ENCODE data around the gene LIPG. TPM values are rescaled to one million over a fixed set of nuclear protein-coding genes. Genes with fewer than 3 reads are reported as not detected.

The LIPG gene
- total and polyA plus RNA-seq, 2 donors from 2014 or later, result 4.8 to 50.9 TPM

DNA sequence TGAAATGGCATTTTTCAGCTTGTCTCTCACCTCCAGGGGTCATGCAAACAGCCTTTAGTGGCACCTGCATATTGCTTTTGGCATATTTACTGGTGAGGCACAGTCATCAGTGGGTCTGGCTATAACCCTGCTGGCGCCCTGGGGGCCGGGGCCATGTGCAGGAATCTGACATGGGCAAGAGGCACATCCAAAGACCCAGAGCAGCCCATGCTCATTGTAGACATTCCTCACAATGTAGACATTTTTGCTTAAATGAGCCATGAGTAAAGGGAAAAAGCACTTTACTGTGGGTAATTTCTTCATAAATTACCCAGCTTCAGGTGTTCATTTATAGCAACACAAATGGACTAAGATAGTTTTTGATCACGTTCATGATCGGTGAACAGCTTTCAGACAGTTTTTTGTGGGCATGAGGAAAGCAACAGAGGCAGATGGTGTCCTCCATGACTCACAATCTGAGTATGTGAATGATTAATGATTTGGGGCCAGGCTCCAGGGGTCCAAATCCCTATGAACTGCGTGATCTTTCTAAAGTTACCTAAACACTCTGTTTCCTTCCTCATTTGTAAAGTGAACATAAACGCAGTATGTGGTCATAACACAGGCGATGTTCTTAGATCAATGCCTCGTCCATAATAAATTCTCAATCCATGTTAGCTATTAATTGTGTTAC, 85.8 kb downstream of the LIPG start:
- intact Hi-C loops (cut with DNase I), result no loop called here
- FAIRE-seq (no peak), DNase-seq (no peak)
- TF ChIP-seq, protein P1, sequence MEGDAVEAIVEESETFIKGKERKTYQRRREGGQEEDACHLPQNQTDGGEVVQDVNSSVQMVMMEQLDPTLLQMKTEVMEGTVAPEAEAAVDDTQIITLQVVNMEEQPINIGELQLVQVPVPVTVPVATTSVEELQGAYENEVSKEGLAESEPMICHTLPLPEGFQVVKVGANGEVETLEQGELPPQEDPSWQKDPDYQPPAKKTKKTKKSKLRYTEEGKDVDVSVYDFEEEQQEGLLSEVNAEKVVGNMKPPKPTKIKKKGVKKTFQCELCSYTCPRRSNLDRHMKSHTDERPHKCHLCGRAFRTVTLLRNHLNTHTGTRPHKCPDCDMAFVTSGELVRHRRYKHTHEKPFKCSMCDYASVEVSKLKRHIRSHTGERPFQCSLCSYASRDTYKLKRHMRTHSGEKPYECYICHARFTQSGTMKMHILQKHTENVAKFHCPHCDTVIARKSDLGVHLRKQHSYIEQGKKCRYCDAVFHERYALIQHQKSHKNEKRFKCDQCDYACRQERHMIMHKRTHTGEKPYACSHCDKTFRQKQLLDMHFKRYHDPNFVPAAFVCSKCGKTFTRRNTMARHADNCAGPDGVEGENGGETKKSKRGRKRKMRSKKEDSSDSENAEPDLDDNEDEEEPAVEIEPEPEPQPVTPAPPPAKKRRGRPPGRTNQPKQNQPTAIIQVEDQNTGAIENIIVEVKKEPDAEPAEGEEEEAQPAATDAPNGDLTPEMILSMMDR (IDR thresholded peaks at IDR 0.05; ENCODE audit: borderline replicate concordance, extremely low read depth, insufficient read depth), result no peak
- no peak overlapping the region for H3K9ac ChIP-seq (ENCODE audit: low read length in 3 of 3)
- H3K36me3 ChIP-seq (ENCODE audit: control insufficient read depth in 2 of 3, insufficient read depth in 3 of 3, low read length in 3 of 3), result no peaks in the 10 kb centered on the region
- H3K27me3 ChIP-seq (ENCODE audit: control insufficient read depth, insufficient read depth, low read length), result no peaks in the 10 kb centered on the region
- H3K9me3 ChIP-seq (ENCODE audit: control insufficient read depth in 2 of 3, insufficient read depth in 1 of 3, low read length in 3 of 3), result no peaks in the 10 kb centered on the region
- H3K27ac ChIP-seq (ENCODE audit: low read depth in 2 of 2, low read length in 2 of 2), result no peak overlapping the region
- H3K4me3 ChIP-seq (ENCODE audit: low read length in 3 of 3), result no peak overlapping the region
- H3K4me1 ChIP-seq (ENCODE audit: control insufficient read depth in 2 of 3, insufficient read depth in 2 of 3, low read depth in 1 of 3, low read length in 3 of 3), result peaks cover 0 to 11% (median 4%) of the 10 kb centered on the region in 3 donors

DNA sequence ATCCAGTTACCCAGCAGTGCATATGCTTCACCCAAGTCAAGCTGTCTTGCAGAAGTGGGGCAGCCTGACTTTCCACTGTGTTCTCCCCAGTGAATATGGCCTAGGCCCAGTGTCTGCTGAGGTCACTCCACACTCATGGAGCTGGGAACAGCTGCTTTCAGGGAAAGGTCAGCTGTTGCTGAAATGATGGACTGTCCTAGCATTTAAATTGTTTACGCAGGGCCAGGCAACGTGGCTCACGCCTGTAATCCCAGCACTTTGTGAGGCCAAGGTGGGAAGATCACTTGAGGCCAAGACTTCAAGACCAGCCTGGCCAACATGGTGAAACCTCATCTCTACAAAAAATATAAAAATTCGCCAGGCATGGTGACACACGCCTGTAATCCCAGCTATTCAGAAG, 86.5 kb downstream of the LIPG start:
- intact Hi-C loops (cut with DNase I), result no loop called here
- FAIRE-seq (no peak), DNase-seq (no peak)
- no peaks in the 10 kb centered on the region for H3K36me3 ChIP-seq (ENCODE audit: control insufficient read depth in 2 of 3, insufficient read depth in 3 of 3, low read length in 3 of 3)
- TF ChIP-seq, protein P1 (IDR thresholded peaks at IDR 0.05; ENCODE audit: borderline replicate concordance, extremely low read depth, insufficient read depth), result no peak
- H3K27me3 ChIP-seq (ENCODE audit: control insufficient read depth, insufficient read depth, low read length), result no peaks in the 10 kb centered on the region
- H3K9me3 ChIP-seq (ENCODE audit: control insufficient read depth in 2 of 3, insufficient read depth in 1 of 3, low read length in 3 of 3), result no peaks in the 10 kb centered on the region
- H3K27ac ChIP-seq (ENCODE audit: low read depth in 2 of 2, low read length in 2 of 2), result no peak overlapping the region
- H3K4me3 ChIP-seq (ENCODE audit: low read length in 3 of 3), result no peak overlapping the region
- H3K4me1 ChIP-seq (ENCODE audit: control insufficient read depth in 2 of 3, insufficient read depth in 2 of 3, low read depth in 1 of 3, low read length in 3 of 3), result peaks cover 0 to 11% (median 4%) of the 10 kb centered on the region in 3 donors
- no peak overlapping the region for H3K9ac ChIP-seq (ENCODE audit: low read length in 3 of 3)

Other genes with a start within 250 kb of the LIPG start
- 57.4 TPM for gene DYM, start 101.4 kb upstream of the LIPG start, total RNA-seq
- gene DYM, start 101.4 kb upstream of the LIPG start, polyA plus RNA-seq (ENCODE audit: insufficient read depth, low read depth, low replicate concordance), result 24.3 TPM
- gene C18orf32, start 74.8 kb upstream of the LIPG start, total RNA-seq, result 58.6 TPM
- 120 TPM for gene C18orf32, start 74.8 kb upstream of the LIPG start, polyA plus RNA-seq (ENCODE audit: insufficient read depth, low read depth, low replicate concordance)
- gene RPL17, start 69.6 kb upstream of the LIPG start, total RNA-seq, result 1,350 TPM
- 2,171 TPM for gene RPL17, start 69.6 kb upstream of the LIPG start, polyA plus RNA-seq (ENCODE audit: insufficient read depth, low read depth, low replicate concordance)